Epithelial cell of proximal tubule (primary cell): ENCODE measurements around the gene TRIM45. TPM values are rescaled to one million over a fixed set of nuclear protein-coding genes. Genes with fewer than 3 reads are reported as not detected.

ENCODE experiments used
- DNase-seq: peaks from one replicate; pipeline ENCODE4 v3.0.0-alpha.2; 2011; ENCODE audit warnings: low read depth
- H3K4me3 ChIP-seq: 2 replicates; pipeline ENCODE4 v1.5.1; 2011; ENCODE audit warnings: low read depth, mild to moderate bottlenecking, low read length
- total RNA-seq: library from RNA; depleted of rRNA; stranded (reverse); fragments of >200 nt; gene quantifications from 2 replicates; pipeline ENCODE4 v1.2.3, GENCODE V29; 2015
- TF ChIP-seq, protein P1 (sequence below): conservative IDR thresholded peaks from 2 replicates; pipeline ENCODE4 v1.5.1; 2012; ENCODE audit warnings: low read depth, mild to moderate bottlenecking, low read length

Gene TRIM45
- total RNA-seq, 1 donor from 2014 or later, result 8.2 TPM

DNA sequence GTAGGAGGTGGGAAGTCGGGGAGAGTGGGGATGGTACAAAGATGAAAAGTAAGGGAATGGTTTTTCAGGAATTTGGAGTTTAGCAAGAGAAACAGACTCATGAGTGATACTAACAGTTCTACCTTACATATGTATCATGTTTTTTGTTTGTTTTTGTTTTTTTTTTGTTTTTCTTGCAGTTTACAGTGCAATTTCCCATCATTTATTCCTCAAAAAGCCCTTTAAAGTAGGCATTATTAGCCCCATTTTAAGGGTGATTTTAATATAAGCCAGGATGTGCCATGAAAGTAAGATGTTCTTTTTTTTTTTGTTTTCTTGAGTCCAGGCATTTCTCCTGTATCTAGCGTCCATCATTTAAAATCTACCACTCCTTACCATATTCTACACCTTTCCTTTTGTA, 13.8 kb upstream of the TRIM45 start:
- H3K4me3 ChIP-seq, result no peak overlapping the region
- DNase-seq, result no peak
- TF ChIP-seq, protein P1, sequence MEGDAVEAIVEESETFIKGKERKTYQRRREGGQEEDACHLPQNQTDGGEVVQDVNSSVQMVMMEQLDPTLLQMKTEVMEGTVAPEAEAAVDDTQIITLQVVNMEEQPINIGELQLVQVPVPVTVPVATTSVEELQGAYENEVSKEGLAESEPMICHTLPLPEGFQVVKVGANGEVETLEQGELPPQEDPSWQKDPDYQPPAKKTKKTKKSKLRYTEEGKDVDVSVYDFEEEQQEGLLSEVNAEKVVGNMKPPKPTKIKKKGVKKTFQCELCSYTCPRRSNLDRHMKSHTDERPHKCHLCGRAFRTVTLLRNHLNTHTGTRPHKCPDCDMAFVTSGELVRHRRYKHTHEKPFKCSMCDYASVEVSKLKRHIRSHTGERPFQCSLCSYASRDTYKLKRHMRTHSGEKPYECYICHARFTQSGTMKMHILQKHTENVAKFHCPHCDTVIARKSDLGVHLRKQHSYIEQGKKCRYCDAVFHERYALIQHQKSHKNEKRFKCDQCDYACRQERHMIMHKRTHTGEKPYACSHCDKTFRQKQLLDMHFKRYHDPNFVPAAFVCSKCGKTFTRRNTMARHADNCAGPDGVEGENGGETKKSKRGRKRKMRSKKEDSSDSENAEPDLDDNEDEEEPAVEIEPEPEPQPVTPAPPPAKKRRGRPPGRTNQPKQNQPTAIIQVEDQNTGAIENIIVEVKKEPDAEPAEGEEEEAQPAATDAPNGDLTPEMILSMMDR, result no peak

DNA sequence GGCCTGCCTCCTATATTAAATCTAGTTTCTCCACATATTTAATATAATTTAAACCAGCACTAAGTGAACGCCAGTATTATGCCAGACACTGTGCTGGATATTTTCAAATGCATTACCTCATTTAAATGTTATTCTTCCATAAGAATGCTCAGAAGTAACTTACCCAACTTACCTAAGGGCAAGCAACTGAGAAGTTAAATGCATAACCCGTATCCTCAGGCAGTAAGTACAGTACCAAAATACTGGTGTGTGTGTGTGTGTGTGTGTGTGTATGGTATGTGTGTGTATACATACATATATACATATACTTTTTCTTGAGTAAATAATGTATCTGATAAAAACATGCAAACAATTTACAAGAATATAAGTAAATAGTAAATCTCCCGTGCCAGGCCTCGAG, 9.0 kb upstream of the TRIM45 start:
- DNase-seq, result no peak
- TF ChIP-seq, protein P1, result no peak
- no peak overlapping the region for H3K4me3 ChIP-seq

DNA sequence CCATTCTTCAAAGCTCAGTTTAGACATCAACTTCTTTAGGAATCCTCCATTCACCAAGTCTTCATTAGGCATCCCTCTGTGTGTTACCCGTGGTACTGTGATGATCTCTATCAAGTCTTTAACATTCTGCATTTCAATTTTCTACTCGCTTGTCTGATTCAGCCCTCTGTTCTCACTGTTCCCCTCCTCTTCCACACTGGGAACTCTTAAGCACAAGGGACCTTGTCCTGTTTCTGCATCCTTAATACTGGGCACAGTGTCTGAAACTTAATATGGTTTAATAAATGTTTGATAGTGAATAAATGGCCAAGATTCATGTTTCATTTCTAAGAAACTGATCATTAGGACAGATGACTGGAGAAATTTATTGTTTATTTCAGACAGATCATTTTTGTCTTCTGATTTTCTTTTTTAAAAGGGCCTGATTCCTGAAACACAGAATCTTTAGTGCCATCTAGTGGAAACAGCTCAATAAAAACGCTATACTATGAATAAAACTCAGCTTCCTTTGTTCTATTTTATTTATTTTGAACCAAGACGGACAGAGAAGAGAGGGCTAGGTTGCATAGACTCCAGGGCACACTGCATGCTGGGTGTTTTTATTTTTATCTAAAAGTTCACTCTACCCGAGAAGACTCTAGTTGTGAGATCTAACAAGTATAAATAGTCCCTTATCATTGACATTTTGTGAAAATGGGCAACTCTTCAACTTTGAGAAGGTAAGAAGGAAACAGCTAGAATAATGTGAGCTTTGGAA, 7.0 kb upstream of the TRIM45 start:
- TF ChIP-seq, protein P1, result peak; percentile 62
- DNase-seq, result no peak
- no peak overlapping the region for H3K4me3 ChIP-seq

DNA sequence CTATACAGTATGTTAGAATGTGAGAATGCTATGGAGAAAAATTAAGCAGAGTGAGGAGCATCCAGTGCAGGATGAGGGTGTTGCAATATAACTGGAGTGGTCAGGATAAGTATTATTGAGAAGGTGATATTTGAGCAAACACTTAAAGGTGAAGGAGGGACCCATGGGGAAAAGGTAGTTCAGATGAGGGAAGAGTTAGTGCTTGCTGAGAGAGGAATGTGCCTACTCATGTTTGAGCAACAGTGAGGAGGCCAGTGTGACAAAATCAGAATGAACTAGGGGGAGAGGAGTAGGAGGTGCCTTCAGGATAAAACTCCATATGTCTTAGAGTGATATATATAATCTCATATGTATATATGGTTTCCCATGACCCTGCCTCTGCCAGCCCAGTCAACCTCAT, 6.2 kb upstream of the TRIM45 start:
- TF ChIP-seq, protein P1, result no peak
- DNase-seq, result no peak
- H3K4me3 ChIP-seq, result no peak overlapping the region

DNA sequence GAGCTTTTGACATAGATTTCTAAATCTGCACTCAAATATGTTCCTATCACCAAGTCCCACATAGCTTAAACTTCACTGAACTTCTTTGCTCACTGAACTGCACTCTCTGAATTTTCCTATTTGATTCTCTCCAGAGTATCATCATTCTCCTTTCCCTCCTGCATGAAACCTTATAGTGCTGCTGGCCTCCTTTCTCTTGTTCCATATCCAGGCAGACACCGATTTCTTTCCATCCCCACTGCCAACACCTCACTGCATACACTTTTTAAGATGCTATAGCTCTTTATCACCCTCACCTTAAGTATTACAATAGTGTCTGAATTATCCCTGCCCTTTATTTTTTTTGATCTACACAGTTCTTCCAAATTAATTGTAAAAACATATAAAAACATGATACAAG, 3.1 kb upstream of the TRIM45 start:
- H3K4me3 ChIP-seq, result no peak overlapping the region
- DNase-seq, result no peak
- TF ChIP-seq, protein P1, result no peak

DNA sequence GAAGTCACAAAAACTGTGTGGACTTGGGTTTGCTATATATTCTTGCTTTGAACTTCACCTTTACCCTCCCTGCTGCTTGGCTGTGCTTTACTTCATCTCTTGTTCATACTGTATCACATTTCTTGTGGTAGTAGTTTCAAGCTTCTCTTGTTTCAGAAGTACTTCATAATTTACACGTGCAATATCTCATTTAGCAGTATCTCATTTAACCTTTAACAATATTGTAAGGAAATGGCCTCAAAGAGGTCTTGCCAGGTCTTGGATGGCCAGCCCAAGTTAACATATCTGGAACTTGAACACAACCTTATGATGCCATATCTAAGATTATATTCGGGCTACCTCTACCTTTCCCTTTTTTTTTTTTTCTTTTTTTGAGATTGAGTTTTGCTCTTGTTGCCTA, 1.7 kb upstream of the TRIM45 start:
- no peak overlapping the region for H3K4me3 ChIP-seq
- TF ChIP-seq, protein P1, result no peak
- no peak for DNase-seq
